Measurements from ENCODE around the gene IGSF9B.

IGSF9B gene

DNA sequence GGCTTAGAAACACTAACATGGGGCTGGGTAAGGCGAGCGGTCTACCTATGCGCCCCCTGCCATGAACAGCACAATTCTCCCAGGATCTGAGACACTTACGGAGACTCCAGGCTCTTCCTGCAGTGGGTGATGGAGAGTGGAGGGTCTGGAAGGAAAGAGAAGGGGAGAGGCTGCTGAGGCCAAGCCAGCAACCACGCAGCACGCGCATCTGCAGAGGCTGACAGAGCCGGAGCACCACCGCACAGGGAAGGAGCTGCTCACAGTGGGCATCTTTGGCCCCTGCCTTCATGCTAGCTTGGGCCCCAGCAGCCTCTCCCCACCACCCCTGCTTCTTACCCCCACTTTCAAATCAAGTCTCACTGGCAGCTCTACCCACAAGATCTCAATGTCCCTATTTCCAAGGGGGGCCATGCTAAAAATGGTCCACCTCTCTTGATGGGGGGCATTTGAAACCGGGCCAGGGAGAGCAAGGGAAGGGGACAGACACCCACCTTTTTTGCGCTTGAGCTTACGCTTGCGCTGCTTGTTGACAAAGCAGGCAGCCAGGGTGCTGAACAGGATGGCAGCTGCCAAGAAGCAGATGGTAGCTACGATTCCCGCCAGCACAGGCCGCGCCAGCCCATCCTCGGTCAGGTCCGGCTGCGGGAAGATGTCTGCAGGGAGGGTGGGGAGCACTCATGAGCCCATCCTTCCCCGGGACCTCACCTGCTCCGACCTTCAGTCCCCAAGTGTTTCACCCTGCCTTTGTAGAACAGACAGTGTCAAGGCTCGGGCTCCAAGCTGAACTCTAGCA, 34.5 kb downstream of the IGSF9B start:
- DNase-seq (ENCODE audit: low read depth in 2 of 3, low spot score in 2 of 3), result no peak

DNA sequence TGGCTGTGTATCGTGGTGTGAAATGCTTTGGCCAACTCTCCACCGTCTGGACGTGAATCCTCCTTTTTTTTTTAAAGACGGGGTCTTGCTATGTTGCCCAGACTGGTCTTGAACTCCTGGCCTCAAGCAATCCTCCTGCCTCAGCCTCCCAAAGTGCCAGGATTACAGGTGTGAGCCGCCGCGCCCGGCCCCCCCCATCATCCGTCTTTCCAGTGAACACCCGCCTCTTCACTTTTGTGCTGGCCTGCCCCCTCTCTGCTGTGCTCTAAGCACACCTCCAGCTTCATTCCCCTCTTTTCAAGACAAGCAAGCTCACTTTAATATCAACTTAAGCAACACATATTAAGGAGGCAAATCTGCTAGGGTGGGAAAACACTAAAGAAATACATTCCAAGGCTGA, 35.3 kb downstream of the IGSF9B start:
- no peak for DNase-seq (ENCODE audit: low read depth in 2 of 3, low spot score in 2 of 3)

DNA sequence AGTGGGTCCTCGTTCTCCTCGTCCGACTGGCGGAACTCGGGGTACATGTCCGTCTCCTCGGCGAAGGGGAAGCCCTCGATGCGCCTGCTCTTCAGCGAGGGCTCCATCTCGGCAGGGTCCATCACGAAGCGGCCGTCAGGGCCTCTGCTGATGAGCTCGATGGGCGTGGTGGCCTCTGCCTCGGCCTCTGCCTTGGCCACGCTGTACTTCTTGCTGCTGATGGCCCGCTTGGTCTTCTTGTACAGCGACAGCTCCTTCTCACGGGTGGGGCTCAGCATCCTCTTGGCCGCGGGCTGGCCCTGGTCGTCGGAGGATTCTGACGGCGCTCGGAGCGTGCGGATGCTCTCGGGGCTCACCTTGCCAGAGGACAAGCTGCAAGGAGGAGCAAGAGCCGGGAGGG, 35.7 kb downstream of the IGSF9B start:
- no peak for DNase-seq (ENCODE audit: low read depth in 2 of 3, low spot score in 2 of 3)

DNA sequence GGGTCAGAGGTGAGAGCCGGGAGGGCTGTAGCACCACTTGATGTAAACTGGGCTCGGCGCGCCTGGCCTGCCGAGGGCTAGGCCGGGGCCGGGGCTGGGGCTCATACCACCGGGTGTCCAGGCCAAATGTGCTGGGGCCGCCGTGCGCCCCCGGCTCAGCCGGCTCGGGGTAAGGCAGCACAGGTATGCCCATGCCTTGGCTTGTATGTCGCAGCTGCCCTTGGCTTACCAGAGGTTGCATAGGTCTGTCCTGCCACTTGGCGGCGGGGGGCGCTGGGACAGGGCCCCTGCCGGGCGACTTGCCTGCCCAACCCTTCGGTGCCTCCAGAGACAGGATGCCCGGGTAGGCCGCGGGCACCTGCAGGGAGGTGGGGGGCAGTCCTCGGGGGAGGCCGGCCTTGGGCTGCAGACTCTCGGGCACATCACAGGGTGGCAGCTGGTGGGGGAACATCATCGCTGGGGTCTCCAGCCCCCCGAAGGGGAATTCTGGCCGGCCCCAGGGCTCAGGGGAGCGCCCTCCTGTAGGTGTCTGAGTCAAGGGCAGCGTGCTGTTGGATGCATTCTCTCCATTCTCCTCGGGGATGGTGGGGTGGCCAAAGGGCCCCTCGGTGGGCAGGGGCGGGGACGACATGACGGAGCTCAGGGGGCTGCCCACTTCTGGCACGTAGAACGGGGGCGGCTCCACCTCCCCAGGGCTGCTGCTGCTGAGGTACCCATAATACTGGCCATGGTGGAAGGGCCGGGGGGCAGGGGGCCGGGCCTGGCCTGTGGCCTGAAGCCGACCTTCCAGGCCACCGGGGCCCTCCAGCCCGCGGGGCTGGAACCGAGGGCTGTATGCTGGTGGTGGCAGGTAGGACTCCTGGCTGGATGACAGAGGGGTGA, 36.4 kb downstream of the IGSF9B start:
- no peak for DNase-seq (ENCODE audit: low read depth in 2 of 3, low spot score in 2 of 3)

DNA sequence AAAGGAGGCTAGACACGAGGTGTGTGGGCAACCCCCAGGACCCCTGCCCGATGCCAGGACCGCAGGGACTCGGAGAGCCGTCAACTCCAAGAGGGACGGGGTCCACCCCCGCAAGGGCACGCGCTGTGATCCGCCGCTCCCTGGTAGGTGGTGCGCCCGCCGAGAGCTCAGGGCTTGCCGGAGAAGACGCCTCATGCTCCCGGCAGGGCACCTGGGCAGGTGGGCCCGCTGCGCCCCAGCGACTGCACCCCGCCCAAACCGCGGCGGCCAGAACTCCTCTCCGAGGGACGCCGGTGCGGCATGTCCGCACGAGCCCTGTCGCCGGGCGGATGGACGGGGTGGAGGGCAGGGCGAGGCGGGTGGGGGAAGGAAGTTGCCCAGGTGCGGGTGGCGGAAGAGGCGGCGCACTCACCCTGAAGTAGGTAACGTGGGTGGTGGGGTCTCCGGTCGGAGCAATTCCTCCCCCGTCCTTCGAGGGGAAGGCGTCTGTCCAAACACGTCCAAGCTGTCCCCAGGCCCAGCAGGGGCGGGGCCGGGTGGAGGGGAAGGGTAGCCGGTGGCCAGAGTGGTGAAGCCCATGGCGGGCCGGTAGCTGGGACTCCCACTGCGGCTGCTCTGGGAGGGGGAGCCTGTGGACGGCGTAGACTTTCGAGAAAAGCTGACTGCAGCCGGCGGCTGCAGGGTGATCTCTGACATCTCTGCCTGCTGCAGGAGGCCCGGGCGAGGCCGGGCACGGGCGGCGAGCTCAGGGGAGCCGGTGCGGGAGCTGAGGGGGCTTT, 37.2 kb downstream of the IGSF9B start:
- DNase-seq (ENCODE audit: low read depth in 2 of 3, low spot score in 2 of 3), result no peak

DNA sequence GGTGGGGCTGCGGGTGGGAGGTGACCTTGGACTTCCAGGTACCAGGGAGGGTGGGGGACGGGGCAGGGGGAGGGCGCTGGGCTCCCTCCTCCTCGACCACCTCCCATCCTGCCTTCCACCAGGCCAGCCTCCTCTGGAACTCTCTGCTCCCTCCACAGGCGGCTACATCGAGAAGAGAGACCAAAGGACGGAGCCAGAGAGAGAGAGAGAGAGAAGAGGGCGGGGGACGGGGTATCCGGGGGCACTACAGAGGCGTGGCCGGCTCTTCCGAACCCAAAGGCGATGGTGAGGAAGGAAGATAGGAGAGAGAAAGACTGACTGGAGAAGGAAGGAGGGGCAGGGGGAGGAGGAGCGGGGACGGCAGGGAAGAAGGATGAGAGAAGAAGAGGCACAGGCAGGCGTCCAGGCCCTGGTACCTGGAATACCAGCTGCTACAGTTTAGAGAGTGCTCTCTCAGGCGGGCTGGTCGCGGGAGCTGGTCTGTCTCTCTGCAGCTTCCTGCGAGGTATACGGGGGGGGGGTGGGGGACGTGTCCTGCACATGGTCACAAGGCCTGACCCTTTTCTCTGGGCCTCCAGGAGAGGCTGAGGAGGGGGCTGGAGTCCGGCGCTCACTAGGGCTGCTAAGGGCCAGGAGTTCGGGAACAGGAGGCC, 38.0 kb downstream of the IGSF9B start:
- DNase-seq (ENCODE audit: low read depth in 2 of 3, low spot score in 2 of 3), result no peak

DNA sequence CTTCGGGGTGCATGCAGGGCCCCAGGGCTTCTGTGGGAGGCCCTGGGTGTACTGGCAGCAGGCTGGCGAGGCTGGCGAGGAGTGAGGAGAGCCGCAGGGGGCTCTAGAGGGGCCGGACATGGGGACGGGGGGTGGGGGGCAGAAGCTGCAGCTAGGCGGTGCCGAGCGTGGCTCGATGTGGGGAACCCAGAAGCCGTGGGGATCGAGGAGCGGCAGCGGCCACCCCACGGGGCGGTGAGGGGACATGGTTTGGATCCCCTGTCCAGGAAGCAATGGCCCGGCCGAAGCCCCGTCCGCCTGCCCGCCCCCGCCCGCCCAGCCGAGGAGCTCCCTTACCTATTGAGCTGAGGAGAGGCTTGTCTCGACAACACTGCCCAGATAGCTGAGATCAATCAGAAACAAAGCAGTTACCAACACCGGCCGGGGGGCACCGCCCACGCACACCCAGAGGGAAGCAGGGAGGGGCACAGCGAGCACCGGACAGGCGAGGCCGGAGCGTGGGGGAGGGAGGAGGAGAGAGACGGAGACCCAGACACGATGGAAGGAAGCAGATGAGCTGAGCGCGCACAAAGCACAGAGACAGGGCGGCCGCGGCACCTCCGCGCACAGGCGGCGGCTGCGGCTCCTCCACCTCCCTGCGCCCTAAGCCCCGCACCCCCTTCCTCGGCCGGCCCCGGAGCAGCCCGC, 38.7 kb downstream of the IGSF9B start:
- no peak for DNase-seq (ENCODE audit: low read depth in 2 of 3, low spot score in 2 of 3)

DNA sequence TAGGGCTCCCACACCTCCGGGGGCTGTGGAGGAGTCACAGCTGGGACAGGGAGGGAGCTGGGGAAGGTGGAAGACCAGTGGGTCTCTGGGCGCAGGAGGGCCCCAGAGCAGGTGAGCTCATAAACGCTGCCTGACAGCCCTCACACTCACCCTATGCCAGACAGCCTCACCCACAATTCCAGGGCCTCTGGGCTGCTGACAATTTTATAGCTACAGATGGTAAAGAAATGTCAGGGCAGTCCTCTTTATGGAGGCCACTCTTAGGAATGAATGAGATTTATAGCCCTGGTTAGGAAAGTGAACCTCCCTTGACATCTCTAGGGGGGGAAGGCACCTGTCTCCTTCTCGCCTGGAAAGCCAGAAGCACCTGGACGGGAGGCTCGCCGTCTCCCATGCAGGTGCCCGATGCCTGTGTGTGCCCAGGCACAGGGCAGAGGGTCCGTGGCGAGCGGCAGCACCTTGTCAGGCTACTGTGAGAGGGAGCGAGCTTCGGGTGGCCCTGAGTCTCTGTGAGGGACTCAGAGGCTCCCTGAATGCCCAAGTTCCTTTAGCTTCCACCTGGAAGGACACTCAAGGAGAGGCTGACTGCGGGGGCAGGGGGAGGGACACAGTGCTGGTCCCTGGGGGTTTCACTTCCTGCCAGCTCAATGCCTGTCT, 39.9 kb downstream of the IGSF9B start:
- no peak for DNase-seq (ENCODE audit: low read depth in 2 of 3, low spot score in 2 of 3)

DNA sequence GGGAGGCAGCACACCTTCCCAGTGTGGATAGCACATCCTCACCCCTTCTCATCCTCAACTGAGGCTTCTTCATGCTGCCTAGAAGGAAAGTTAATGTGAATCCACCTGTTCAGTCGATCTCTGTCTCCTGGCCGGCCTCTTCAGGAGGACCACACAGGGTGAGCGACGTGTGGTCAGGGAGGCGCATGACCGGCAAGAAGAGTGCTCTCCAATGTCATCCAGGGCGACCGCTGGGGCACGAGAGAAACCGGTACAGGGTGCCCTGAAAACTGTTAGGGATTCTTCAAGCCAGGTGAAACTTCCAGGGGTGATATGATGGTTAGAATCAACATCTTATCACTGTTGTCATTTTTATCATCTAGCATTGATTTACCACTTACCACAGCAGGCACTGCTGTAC, 43.0 kb downstream of the IGSF9B start:
- DNase-seq (ENCODE audit: low read depth in 2 of 3, low spot score in 2 of 3), result no peak

DNA sequence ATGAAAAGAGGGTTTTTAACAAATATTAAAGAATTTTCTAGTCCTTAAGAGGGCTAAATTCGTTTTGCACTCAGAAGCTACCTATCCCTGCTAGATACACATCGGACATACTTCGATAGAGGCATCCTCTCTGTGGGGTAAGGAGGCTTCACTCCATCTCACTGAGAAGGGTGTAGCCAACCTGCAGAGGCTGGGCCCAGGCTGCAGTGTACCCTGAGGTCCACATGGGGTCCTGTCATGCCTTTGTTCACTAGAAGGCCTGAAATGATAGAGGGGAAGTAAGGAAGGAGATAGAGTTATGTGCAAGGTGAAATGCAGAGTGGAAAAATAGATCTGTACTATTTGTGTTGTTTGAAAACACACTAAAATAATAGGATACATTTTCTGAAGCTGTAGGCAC, 45.6 kb downstream of the IGSF9B start:
- no peak for DNase-seq (ENCODE audit: low read depth in 2 of 3, low spot score in 2 of 3)

DNA sequence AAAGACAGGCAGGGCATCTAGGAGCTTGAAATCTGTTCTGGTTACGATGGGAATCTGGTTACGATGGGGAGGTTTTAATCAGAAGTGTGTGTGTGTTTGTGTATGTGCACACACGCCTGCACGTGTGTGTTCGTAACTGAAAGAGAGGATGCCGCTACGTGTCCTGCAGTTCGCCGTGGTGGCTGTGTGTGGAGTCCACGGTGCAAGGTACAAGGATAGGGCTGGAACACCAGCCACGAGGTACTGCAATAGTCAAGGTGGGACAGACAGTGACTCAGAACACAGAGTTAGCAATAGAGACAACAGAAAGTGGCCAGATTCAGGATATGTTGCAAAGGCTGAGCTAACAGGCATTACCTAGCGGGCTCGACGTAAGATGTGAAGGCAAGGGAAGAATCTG, 46.7 kb downstream of the IGSF9B start:
- DNase-seq (ENCODE audit: low read depth in 2 of 3, low spot score in 2 of 3), result no peak

DNA sequence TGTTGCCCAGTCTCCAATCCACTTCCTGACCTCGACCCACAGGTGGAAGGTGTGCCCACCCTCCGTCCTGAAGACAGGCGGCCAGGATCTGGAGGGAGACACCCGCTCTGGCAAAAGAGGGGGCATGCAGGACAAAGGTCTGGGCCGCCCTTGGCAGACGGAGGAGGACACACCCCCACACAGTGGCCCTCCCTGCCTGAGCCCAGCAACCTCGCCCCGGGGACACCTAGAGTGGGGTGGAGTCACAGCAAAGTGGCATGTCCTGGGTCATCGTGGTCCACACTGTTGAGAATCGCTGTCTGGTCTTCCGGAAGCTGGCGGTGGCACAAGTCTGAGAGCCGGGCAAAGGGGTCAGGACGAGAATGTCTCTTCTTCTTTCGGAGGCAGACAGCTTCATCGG, 47.9 kb downstream of the IGSF9B start:
- no peak for DNase-seq (ENCODE audit: low read depth in 2 of 3, low spot score in 2 of 3)

DNA sequence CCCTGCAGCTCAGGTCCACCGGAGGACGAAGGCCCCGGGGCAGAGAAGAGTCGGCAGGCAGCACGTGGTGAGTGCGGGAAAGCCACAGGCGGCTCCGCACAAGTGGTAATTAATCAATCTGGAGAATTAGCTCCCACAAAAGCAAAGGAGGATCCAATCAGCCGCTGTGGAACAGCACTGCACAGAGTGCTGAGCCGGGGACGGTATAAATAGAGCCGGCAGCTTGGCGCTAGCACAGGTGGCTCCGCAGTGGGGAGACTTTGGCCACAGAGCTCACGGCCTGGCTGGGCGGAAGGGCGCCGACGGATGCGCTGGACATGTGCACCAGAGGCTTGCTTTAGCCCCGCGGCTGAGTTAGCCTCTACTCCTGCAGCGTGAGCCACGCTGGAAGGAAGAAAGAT, 48.9 kb downstream of the IGSF9B start:
- DNase-seq (ENCODE audit: low read depth in 2 of 3, low spot score in 2 of 3), result no peak

DNA sequence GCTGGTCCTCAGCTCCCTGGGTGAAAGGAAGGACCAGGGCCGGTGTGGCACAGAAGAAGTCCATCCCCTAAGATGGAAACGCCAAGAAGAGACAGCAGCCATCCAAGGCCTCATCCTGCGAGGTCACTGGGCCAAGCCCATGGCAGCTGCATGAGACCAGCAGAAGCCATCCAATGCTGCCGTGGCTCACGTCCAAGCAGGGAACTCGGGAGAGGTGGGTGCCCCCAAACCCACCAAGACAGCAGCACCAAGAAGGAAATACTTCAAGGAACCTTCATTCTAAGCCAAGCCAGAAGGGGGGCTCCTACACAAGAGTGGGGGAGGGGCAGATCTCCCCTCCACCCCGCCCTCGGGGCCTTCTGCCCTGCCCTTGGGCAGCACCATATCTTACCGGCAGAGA, 49.6 kb downstream of the IGSF9B start:
- no peak for DNase-seq (ENCODE audit: low read depth in 2 of 3, low spot score in 2 of 3)

DNA sequence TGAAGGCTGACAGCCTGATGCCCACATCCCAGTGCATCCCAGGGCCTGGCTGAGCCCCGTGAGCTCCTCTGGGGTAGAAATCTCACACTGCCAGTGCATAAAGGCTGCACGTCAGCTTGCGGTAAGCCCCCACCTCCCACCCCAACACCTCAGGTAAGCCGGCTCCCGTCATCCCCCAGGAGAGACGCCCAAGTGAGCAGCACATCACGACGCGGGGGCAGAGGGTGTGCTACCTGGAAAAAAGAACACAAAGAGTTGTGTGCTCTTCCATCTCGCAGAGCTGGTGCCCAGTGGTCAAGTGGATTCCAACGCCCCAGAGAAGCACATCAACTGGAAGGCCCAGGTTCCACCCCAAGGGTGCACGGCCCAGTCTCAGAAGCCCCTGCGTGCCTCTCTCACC, 50.0 kb downstream of the IGSF9B start:
- no peak for DNase-seq (ENCODE audit: low read depth in 2 of 3, low spot score in 2 of 3)

DNA sequence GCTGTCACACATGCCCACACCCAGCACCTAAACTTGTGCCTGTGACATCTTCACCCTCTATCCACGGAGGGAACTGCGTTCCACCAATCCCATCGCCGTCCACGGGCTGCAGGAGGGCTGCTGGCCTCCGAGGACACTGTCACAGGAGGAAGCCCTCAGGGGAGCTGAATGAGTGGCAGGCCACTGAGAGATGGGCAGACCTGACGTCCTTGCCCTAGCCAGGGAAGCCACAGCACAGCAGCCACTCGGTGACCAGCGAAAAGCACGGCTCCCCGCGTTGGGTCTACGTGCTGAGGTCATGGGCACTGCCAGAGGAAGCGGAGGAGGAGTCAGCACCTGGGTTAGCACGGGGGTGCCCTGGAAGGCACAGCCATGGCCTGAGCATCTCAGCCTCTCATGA, 50.5 kb downstream of the IGSF9B start:
- no peak for DNase-seq (ENCODE audit: low read depth in 2 of 3, low spot score in 2 of 3)

DNA sequence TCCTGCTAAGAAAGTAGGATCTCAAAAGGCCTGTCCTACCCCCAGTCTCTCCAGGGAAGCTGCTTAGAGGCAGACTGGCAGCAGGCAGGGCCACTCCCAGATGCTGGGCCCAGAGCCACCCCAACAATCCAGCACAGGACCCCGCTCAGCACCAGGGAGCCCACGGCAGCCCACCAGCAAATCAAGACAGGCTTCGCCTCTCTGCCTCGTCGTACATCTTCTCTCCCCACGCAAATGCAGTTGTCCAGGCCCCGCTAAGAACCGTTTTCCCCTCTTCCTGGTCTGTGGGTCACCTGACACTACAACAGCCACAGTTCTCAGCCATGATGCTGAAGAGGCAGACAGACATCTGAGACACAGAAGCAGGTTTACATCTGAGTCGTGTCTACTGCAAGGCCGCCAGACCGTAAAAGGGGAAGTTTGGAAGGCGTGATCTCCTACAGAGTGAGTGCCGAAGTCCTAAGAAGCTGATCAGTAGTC, 51.1 kb downstream of the IGSF9B start:
- no peak for DNase-seq (ENCODE audit: low read depth in 2 of 3, low spot score in 2 of 3)

DNA sequence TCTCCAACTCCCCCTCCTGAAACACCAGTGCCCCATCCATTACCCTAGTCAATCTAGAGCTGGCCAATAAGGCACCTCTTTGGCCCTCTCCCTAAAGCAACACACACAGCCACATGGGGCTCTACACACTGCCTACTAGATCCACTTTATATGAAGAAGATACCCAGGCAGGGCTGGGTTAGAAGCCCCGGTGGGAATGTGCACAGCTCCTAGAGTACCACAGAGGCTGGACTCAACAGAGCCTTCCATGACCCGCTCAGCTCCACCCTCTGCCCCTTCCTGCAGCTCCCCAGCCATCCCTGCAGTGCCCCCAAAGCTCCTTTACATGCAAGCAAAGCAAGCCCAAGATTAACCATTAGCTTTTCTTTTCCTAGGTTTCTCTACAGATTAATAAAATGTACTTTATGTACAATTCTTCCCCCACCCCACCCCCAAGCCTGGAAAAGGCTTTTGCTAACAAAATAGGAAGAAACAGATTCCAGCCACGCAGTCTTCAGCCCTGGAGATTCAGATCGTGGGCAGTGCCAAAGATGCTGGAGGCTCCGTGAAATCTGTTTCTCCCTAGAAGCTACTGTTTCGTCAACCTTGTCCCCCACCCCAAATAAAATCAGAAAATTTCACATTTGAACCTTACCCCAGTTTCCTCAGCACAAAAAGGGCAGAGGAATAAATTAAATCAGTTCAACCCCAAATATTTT, 51.8 kb downstream of the IGSF9B start:
- no peak for DNase-seq (ENCODE audit: low read depth in 2 of 3, low spot score in 2 of 3)
